GM21717 (cell line): Measurements from ENCODE around the gene DAAM1.

Experiments used
- ATAC-seq: cut with Tn5 transposase; IDR thresholded peaks from one replicate; pipeline ENCODE4 v1.9.1; 2021; ENCODE audit warnings: mild to moderate bottlenecking, moderate library complexity; ENCODE audit not compliant: unreplicated experiment

The DAAM1 gene

GRCh38 chr14:59356767-59357166 lies 168.3 kb downstream of the DAAM1 start:
- peak; percentile 85 for ATAC-seq

GRCh38 chr14:59358102-59358501 lies 169.6 kb downstream of the DAAM1 start:
- ATAC-seq, result no peak

- ATAC-seq, result no peak
Measured at GRCh38 chr14:59358784-59359183, 170.3 kb downstream of the DAAM1 start.

GRCh38 chr14:59359431-59360124 lies 171.1 kb downstream of the DAAM1 start:
- ATAC-seq, result no peak

- ATAC-seq, result no peak
Measured at GRCh38 chr14:59360233-59360632, 171.8 kb downstream of the DAAM1 start.

- no peak for ATAC-seq
Measured at GRCh38 chr14:59360923-59361794, 172.7 kb downstream of the DAAM1 start.

- no peak for ATAC-seq
Measured at GRCh38 chr14:59362513-59362912, 174.0 kb downstream of the DAAM1 start.

- no peak for ATAC-seq
Measured at GRCh38 chr14:59363531-59364226, 175.2 kb downstream of the DAAM1 start.

GRCh38 chr14:59370158-59370742 lies 181.8 kb downstream of the DAAM1 start:
- no peak for ATAC-seq

GRCh38 chr14:59371771-59372170 lies 183.3 kb downstream of the DAAM1 start:
- ATAC-seq, result no peak

GRCh38 chr14:59374048-59374447 lies 185.6 kb downstream of the DAAM1 start:
- no peak for ATAC-seq

- no peak for ATAC-seq
Measured at GRCh38 chr14:59376686-59377085, 188.2 kb downstream of the DAAM1 start.

GRCh38 chr14:59377491-59377890 lies 189.0 kb downstream of the DAAM1 start:
- no peak for ATAC-seq

- ATAC-seq, result no peak
Measured at GRCh38 chr14:59377991-59378601, 189.6 kb downstream of the DAAM1 start.

- no peak for ATAC-seq
Measured at GRCh38 chr14:59389936-59390335, 201.5 kb downstream of the DAAM1 start.

GRCh38 chr14:59391388-59391787 lies 202.9 kb downstream of the DAAM1 start:
- ATAC-seq, result no peak

- no peak for ATAC-seq
Measured at GRCh38 chr14:59394268-59394667, 205.8 kb downstream of the DAAM1 start.

GRCh38 chr14:59395672-59396071 lies 207.2 kb downstream of the DAAM1 start:
- no peak for ATAC-seq

- ATAC-seq, result no peak
Measured at GRCh38 chr14:59398841-59399240, 210.4 kb downstream of the DAAM1 start.

GRCh38 chr14:59406454-59407245 lies 218.2 kb downstream of the DAAM1 start:
- ATAC-seq, result no peak
